ENCODE data around the gene LCOR.
A peak's percentile ranks its signal among the peaks of the same experiment; 100 is the strongest.
"Not testable (repeated sequence)": the region's sequence is repeated elsewhere in the genome, so short reads cannot be mapped to it uniquely, and the experiment has no call there.

LCOR gene

DNA sequence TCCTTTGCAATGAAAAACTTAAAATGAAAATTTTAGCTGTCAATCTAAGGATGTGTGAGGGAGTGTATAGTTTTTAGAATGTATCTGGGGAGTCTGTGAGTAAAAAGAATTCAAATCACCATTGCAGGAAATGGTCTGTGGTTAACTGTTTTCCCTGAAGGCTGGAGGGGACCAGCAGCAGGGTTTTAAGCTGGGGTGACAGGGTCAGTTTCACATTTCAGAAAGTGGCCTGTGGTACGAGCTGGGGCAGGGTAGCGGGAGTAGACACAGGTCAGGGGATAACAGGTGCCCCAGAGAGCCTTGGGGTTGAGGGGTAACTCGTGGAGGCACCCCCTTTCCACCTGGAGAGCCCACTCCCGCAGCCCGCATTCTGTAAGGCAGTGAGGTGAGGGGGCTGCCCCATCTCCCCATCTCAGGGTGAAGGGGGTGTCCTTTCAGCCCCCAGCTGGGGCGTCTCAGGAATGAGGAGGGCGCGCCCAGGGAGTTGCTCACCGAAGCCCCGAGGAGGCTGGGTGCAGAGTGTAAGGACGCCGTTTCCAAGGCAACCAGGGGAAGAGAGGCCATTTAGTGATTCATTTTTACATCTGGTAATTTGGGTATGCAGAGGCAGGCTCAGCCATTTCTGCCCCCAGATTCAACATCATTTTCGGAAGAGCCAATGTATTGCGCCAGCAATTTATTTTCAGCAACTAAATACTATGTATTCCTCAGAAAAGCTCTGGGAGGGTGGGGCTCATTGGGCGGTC lies 184.8 kb downstream of the LCOR start:
- DNase-seq, result peak; percentile 42

DNA sequence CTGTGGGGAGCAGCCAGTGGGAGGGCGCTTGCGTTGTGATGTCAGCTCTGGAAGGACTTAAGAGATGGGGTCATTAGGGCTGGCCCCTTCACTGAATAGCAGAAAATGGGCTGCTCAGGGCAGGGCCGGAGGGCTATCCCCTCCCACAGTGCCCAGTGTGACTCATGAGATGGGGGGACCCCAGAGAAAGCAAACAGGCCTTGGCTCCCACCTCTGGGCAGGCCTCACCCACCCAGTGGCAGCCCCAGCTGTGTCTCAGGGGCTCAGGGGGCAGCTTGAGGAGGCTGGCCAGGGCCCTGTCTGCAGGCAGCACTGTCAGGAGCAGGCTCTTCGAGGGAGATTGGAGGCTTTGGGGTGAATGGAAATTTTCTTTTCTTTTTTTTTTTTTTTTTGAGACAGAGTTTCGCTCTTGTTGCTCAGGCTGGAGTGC lies 185.4 kb downstream of the LCOR start:
- DNase-seq, result no peak

DNA sequence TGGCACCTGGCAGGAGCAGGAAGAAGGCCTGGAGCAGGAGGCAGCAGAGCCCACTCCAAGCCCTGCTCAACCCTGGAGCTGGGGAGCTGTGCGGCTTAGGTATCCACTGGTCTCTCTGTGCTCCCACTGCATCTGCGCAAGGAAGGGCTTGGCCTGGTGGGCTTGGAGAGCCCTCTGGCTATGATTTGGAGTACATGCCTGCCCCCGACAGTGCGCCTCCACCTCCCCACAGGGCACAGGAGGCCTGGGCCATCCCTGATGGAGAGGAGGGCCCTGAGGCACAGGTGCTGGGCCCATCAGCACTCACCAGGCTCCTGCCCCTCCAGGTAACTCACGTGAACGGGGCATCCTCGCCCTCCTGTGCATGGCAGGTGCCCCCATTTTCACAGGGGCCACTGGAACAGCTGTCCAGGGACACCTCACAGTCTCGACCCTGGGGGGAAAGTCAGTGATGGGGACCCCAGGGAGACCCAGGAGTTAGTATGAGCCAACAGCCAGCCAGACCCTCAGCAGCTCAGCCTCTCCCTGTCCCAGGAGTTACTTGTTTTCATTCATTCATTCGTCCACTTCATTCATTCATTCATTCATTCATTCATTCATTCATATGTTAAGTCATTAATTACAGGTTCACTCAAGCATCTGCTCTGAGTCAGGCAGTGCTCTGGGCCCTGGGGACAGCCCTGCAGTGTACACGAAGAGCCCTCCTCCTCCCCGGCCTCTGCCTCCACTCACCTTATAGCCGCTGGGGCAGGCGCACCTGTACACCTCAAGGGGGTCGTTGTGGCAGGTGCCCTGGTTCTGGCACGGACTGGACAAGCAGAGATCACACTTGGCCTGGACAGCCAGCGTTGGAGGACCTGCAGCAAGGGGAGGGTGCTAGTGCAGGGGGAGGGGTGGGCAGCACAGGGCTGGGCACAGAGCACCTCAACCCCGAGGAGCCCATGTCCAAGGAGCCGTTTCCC lies 186.4 kb downstream of the LCOR start:
- DNase-seq, result no peak

DNA sequence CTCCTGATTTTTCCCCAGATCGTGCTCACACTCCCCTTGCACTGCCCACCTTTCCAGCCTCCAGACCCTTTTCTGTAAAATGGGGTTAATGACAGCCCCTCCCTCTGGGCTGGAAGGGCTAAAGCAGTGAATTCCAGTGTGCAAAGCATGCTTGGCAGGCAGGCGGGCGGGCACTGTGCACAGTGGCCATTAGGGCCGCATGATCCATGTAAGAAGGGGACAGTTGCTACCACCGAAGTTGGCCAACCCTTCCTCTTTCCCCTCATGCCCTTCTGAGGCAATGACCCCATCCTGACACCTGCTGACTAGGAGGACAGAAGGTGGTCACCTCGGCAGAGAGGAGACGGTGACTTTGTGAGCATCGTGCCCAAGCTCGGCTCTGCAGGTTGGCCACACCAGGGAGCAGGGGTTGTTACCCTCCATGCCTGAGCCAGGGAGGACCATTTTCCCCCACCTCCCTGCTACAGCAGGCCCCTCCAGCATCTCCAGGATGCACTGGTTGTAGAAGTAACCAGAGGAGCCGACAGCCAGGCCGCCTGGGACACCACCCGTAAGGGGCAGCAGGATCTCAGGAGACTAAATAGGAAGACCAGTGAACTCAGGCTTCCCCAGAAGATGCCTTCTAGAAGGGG lies 187.2 kb downstream of the LCOR start:
- DNase-seq, result no peak

DNA sequence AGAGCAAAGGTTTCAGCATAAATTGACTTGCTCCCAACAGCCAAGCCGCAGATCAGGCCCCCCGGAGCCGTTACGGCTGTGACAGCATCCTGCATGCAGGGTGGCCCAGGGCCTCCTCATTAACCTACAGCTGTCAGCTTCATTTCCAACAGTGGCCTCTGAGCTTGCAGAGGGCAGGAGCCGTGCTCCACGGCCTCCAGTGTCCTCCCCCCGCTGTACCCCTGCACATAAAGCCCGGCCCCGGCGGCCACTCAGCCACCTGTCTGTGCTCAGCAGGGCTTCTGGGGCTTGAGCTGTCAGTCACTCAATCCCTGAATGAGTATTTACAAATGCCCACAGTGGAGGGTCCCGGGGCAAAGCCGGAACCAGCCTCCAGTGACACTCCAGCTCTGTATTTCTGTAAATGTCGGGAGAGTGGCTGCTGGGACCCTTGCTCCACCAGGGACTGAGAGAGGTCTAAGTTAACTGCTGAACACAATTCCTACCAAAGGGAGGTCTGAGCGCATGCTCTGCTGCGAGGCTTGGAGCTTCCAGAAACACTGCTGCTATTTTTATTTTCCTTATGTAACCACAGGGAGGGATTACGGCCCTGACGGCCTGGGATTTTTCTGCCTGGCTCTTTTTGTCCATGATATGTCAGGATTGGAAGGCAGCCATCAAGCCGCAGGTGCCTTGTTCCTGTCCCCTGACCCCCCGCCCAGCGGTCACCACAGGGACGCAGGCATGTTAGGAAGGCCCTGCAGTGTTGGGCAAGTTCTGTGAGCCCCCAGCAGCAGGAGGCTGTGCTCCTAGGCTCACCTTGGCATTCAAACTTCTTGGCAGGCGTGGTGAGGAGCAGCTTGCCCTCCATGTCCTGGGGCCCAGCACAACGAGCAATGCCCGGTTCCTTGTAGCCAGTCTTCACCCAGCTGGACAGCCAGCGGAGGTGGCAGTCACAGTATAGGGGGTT lies 188.6 kb downstream of the LCOR start:
- DNase-seq, result no peak

DNA sequence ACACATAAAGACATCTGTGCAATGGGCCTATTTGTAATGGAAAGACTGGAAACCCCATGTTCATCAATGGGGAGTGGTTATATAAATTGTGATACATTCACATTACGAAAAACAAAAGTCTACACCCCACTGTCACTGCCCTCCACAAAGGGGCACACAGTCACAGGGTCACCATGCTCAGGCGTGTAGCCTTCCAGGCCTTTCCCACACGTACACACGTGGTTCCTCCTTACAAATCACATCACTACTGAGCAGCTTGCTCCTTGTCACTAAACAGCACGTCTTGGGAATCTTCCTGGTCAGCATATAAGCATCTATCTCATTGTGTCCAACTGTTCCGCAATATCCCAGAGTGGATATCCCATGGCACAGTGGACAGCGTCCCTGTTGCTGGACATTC lies 190.5 kb downstream of the LCOR start:
- no peak for DNase-seq

DNA sequence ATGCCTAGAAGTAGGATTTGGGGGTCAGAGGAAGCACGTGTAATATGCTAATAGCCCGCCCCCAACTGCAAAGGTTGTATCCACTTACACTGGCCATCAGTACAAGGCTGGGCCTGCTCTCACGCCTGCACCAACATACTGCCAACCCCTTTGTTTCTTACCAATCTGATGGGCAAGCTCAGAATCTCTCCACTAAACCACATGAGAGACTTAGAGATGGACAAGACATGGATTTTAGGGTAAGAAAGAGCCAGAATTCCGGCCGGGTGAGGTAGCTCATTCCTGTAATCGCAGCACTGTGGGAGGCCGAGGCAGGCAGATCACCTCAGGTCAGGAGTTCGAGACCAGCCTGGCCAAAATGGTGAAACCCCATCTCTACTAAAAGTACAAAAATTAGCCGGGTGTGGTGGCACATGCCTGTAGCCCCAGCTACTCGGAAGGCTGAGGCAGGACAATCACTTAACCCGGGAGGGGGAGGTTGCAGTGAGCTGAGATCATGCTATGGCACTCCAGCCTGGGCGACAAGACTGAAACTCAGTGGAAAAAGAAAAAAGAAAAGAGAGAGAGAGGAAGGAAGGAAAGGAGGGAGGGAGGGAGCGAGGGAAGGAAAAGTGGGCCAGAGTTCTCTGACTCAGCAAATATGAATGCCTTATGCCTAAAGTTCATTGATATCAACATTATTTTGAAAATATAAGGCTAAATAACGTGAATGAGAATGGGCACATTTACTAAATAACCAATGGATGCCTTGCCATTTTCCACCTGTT lies 191.5 kb downstream of the LCOR start:
- DNase-seq, result no peak

DNA sequence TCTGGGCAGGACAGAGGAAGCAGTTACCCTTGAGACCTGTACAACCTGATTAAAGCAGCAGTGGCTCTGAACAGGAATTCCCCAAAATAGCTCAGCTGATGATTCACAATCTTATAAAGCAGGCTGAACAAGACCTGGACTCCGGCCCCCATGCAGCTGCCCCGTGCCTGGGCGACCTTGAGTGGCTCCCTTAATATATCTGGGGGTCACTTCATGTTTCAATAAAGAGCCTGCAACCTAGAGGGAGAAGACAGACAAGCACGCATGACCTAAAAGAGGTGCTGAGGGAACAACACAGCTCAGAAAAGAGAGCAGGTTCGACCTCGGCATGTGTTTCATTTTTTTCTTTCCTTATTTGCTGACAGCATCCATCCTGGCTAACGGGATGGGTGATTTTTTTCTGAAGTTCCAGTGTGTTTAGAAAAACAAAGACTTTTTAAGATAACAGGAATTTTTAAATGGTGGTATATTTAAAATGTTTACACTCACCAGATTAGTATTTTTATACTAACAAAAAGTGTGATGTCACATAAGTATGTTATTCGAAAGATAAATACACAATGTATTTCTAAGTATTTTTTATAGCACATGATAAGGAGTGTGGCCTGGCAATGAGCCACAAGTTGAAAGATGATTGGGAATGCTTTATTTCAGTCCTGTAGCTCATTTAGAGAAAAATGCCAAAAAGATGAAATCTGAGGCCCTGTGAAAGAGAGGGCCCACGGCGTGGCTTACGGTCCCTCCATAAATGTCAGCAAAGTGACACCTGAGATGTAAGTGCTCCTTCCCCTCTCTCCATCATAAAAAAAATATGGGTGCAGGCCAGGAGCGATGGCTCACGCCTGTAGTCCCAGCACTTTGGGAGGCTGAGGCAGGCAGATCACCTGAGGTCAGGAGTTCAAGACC lies 192.3 kb downstream of the LCOR start:
- DNase-seq, result peak; percentile 29

DNA sequence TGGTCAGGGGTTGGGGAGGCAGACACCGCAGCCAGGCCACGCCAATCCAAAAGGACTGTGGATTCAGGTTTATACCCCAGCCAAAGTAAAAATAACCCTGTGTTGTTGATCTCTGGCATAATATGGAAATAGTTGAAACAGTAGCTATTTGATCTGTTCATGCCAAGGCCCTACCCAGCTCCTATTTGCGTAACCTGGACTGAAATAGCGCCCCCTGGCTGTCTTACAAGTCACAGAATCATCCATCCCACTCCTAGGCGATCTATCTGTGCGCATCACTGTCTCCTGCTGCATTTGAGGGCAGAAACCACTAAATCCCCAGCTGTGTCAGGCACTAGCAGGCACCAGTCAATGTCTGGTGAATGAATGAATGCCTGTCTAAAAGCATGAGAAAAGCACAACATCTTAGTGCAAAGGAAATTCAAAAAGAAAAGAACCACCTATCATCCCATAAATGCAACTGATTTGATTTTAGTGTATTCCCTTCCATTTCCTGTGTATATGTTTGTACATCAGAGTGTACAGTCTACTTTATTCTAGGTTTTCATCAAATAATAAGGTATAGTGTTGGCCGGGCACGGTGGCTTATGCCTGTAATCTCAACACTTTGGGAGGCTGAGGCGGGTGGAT lies 193.6 kb downstream of the LCOR start:
- peak; percentile 83 for DNase-seq

DNA sequence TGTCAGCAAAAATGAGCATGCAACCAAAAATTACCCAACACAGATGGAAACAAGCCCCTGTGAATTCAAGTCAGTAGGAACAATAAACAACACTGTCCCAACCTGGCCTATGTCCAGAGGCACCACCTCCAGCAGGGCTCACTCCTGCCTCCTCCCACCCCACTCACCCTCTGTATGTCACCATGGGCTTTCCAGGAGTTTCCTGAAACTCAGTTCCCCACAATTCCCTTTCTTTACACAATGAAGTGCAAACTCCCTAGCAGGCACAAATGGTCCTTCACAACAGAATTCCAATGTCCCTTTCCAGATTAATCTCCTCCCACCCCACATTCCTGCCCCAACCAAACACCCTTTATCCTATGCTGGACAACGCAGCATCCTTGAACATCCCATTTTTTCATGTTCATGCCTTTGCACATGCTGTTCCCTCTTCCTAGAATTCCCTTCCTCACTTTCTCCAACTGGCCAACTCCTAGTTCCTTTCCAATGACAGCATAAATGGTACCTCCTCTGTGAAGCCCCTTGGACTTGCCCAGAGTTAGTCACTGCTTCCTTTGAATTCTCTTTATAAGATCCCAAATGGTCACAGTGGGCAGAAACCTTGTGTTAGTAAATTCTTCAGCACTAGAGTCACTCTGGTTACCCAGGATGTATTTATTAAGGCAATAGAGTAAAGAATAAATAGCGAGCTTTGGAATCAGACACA lies 196.2 kb downstream of the LCOR start:
- DNase-seq, result no peak

DNA sequence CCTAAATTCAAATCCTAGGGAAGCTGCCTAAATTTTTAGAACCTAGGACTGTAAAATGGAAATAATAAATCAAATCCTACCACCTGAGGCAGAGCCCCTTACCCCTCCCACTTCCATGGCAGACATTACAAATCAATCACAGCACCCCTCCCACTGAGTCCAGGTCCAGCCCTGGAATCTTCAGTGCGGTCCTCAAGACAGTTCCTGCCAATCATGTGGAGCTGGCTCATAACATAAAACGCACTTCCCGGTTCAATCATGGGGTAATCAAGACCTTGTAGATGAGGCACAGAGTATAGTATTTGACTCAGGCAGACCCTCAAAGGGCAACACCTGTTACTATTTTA lies 196.7 kb downstream of the LCOR start:
- no peak for DNase-seq

DNA sequence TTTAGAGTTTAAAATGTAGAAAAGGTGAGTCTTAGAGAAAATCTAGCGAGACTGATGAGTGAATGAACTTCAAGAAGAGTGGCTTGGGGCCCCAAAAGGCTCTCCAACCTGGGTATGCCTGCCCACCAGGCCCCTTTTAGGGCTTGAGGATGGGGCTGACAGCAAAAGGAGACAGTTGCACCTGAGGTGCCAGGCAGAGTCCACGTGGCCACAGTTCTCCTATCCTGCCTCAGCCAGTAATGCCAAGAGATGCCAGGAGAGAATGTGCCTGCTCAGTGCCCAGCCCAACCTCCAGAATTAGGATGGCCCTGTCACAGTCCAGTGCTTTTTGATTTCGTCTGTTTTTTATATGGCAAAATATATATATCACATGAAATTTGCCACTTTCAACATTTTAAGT lies 197.2 kb downstream of the LCOR start:
- DNase-seq, result no peak

DNA sequence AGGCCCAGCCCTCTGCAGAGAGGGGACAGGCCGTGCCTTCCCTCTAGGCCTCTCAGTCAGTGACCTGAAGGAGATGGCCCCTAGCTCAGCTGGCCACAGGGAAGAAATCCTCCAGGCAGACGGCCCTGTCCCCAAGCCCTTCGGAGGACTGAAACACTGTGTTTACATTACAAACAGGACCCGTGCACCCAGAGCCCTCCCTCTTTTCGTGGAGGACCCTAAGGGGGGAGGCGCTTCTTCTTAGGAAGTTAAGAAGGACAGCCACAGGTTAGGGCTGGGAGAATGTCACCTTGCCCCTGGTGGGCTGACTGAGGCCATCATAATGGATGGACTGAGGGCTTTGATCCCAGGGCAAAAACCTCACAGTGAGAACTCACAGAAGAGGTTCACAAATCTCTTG lies 198.8 kb downstream of the LCOR start:
- no peak for DNase-seq

DNA sequence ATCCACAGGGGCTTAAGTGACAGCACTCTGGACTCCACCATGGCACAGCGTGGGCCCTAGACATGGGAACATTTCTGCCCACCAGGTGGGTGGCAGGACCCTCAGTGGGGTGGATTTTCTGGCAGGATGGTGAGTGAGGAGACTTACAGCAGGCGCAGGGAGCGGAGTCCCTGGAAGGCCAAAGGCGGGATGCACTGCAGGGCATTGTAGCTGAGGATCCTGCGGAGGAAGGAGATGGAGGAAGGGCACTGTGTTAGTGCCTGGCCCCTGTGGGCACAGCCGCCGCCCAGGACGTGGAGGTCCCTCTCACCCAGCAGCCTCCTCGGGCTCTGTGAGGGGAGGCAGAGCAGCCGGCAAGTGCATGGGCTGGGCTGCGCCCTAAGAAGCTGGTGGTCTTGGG lies 199.4 kb downstream of the LCOR start:
- DNase-seq, result no peak

DNA sequence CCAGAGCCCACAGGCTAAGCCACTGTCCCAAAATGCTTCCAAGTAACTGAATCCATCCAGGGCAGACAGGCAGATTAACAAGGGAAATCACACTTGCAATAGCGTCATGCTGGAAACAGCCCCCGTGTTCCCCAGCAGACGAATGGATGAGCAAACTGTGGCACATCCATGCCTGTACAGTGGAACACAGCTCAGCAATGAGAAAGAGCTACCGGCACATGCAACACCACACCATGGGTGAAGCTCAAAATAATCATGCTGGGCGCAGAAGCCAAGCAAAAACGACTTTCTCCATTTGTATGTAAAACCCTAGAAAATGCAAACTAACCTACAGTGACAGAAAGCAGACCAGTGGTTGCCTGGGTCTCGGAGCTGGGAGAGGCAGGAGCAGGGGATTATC lies 200.5 kb downstream of the LCOR start:
- no peak for DNase-seq

DNA sequence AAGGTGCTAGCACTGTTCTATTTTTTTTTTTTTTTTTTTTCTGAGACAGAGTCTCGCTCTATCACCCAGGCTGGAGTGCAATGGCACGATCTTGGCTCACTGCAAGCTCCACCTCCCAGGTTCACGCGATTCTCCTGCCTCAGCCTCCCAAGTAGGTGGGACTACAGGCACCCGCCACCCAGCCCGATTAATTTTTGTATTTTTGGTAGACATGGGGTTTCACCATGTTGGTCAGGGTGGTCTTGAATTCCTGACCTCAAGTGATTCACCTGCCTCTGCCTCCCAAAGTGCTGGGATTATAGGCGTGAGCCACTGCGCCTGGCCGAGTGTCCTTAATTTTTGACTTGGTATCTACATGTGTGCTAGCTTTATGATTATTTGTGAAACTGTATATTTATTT lies 201.7 kb downstream of the LCOR start:
- DNase-seq, result not testable (repeated sequence)

DNA sequence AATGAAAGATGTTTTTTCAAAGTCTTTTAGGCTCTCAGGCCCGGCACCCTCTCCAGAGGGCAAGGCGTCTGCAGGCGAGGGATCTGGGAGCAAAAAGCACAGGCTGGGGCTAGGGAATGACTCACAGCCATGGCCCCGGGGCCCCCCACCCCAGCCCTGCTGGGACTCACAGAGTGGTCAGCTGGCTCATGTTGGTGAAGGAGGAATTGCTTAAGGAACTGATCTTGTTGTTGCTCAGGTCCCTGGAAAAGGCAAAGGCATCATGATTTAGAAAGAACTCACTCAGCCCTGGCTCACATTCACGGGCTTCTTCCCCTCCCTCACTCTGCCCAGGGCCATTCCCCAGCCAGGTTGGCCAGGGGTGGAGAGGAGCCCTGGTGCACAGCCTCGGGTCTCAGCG lies 202.2 kb downstream of the LCOR start:
- DNase-seq, result no peak

DNA sequence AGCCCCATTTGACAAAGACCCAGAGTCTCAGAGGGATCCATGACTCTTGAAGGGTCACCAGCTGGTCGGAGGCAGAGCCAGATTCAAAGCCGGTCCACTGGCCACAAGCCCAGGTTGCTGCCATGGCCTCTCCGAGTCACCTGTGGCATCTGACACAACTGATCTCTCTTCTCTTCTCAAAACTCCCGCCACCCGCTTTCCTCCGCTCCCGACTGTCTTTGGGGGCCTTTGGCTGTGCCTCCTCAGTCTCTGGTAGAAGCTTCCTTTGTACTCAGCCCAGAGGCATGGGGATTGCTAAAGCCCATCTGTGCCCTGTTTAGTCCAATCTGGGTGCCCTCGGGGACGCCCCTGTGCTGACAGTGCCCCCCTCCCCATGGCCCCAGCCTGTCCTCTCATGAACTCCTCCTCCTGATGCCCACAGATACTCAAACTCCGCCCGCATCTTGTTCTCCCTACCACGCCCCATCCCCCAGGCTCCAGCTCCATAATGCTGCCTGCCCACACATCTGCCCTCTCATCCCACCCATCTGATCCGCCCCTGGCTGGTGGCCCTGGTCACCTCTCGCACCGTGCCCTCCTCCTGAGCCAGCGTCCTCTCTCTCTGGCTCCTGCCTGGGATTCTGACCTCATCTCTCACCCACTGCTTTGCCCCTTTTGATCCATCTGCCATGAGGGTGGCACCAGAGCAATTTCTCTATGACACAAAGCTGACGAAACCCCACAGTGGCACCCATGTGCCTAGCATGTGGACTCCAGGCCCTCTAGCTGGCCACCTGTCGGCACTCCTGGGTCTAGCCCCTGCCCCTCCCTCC lies 203.1 kb downstream of the LCOR start:
- peak; percentile 17 for DNase-seq

Measured in hematopoietic multipotent progenitor cell treated with erythropoietin and hydrocortisone succinate and interleukin-3 and kit ligand, for 4 days (in vitro differentiated cells).